Measurements from ENCODE around the gene NRCAM. TPM values are rescaled to one million over a fixed set of nuclear protein-coding genes. Genes with fewer than 3 reads are reported as not detected.
A peak's percentile ranks its signal among the peaks of the same experiment; 100 is the strongest.

NRCAM gene
- total and polyA plus RNA-seq, 2 of the 13 experiments (the other 11 are each of a cell fraction or from before 2014, with no cell fraction given), result 0.31 to 0.33 TPM

- TF ChIP-seq THAP11 (CRISPR knock-in tag; IDR thresholded peaks at IDR 0.05) (peak; percentile 56), TGIF2 (CRISPR knock-in tag; IDR thresholded peaks at IDR 0.05) (no peak), NR2F6 (IDR thresholded peaks at IDR 0.05) (peak; percentile 59), NR2F6 (CRISPR knock-in tag; IDR thresholded peaks at IDR 0.05) (no peak), ZNF441 (CRISPR knock-in tag; IDR thresholded peaks at IDR 0.05; ENCODE audit: borderline replicate concordance) (no peak), ZNF205 (CRISPR knock-in tag; IDR thresholded peaks at IDR 0.05) (no peak), GZF1 (CRISPR knock-in tag; IDR thresholded peaks at IDR 0.05) (no peak), ATF4 (CRISPR knock-in tag; IDR thresholded peaks at IDR 0.05) (peak in 1 of 2 experiments; percentile 93; a peak in 2 of 4 replicates), ZNF329 (CRISPR knock-in tag; IDR thresholded peaks at IDR 0.05; ENCODE audit: low read depth) (no peak), FOXA3 (CRISPR knock-in tag; IDR thresholded peaks at IDR 0.05) (peak; percentile 93), RXRA (CRISPR knock-in tag; IDR thresholded peaks at IDR 0.05) (peak; percentile 59; the same call in 1 of the 2 replicates), TEAD3 (CRISPR knock-in tag; optimal IDR thresholded peaks at IDR 0.05; ENCODE audit: borderline replicate concordance) (peak; percentile 71), MAFF (IDR thresholded peaks at IDR 0.05; ENCODE audit: low read depth, low read length) (peak; percentile 65), NCOA1 (CRISPR knock-in tag; IDR thresholded peaks at IDR 0.05) (no peak), ATF7-NPFF (CRISPR knock-in tag; IDR thresholded peaks at IDR 0.05; ENCODE audit: low read depth) (no peak), ZNF20 (CRISPR knock-in tag; IDR thresholded peaks at IDR 0.05) (no peak)
- TF ChIP-seq, protein P1, sequence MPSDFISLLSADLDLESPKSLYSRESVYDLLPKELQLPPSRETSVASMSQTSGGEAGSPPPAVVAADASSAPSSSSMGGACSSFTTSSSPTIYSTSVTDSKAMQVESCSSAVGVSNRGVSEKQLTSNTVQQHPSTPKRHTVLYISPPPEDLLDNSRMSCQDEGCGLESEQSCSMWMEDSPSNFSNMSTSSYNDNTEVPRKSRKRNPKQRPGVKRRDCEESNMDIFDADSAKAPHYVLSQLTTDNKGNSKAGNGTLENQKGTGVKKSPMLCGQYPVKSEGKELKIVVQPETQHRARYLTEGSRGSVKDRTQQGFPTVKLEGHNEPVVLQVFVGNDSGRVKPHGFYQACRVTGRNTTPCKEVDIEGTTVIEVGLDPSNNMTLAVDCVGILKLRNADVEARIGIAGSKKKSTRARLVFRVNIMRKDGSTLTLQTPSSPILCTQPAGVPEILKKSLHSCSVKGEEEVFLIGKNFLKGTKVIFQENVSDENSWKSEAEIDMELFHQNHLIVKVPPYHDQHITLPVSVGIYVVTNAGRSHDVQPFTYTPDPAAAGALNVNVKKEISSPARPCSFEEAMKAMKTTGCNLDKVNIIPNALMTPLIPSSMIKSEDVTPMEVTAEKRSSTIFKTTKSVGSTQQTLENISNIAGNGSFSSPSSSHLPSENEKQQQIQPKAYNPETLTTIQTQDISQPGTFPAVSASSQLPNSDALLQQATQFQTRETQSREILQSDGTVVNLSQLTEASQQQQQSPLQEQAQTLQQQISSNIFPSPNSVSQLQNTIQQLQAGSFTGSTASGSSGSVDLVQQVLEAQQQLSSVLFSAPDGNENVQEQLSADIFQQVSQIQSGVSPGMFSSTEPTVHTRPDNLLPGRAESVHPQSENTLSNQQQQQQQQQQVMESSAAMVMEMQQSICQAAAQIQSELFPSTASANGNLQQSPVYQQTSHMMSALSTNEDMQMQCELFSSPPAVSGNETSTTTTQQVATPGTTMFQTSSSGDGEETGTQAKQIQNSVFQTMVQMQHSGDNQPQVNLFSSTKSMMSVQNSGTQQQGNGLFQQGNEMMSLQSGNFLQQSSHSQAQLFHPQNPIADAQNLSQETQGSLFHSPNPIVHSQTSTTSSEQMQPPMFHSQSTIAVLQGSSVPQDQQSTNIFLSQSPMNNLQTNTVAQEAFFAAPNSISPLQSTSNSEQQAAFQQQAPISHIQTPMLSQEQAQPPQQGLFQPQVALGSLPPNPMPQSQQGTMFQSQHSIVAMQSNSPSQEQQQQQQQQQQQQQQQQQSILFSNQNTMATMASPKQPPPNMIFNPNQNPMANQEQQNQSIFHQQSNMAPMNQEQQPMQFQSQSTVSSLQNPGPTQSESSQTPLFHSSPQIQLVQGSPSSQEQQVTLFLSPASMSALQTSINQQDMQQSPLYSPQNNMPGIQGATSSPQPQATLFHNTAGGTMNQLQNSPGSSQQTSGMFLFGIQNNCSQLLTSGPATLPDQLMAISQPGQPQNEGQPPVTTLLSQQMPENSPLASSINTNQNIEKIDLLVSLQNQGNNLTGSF (CRISPR knock-in tag; IDR thresholded peaks at IDR 0.05), result no peak
- TF ChIP-seq, protein P2, sequence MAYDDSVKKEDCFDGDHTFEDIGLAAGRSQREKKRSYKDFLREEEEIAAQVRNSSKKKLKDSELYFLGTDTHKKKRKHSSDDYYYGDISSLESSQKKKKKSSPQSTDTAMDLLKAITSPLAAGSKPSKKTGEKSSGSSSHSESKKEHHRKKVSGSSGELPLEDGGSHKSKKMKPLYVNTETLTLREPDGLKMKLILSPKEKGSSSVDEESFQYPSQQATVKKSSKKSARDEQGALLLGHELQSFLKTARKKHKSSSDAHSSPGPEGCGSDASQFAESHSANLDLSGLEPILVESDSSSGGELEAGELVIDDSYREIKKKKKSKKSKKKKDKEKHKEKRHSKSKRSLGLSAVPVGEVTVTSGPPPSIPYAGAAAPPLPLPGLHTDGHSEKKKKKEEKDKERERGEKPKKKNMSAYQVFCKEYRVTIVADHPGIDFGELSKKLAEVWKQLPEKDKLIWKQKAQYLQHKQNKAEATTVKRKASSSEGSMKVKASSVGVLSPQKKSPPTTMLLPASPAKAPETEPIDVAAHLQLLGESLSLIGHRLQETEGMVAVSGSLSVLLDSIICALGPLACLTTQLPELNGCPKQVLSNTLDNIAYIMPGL (CRISPR knock-in tag; IDR thresholded peaks at IDR 0.05; ENCODE audit: borderline replicate concordance in 1 of 2, low read depth in 1 of 2), result 0 out of 4 replicates have a peak, but pooled peaks of 1 of the 2 experiments have one; percentile 16
- TF ChIP-seq, protein P3, sequence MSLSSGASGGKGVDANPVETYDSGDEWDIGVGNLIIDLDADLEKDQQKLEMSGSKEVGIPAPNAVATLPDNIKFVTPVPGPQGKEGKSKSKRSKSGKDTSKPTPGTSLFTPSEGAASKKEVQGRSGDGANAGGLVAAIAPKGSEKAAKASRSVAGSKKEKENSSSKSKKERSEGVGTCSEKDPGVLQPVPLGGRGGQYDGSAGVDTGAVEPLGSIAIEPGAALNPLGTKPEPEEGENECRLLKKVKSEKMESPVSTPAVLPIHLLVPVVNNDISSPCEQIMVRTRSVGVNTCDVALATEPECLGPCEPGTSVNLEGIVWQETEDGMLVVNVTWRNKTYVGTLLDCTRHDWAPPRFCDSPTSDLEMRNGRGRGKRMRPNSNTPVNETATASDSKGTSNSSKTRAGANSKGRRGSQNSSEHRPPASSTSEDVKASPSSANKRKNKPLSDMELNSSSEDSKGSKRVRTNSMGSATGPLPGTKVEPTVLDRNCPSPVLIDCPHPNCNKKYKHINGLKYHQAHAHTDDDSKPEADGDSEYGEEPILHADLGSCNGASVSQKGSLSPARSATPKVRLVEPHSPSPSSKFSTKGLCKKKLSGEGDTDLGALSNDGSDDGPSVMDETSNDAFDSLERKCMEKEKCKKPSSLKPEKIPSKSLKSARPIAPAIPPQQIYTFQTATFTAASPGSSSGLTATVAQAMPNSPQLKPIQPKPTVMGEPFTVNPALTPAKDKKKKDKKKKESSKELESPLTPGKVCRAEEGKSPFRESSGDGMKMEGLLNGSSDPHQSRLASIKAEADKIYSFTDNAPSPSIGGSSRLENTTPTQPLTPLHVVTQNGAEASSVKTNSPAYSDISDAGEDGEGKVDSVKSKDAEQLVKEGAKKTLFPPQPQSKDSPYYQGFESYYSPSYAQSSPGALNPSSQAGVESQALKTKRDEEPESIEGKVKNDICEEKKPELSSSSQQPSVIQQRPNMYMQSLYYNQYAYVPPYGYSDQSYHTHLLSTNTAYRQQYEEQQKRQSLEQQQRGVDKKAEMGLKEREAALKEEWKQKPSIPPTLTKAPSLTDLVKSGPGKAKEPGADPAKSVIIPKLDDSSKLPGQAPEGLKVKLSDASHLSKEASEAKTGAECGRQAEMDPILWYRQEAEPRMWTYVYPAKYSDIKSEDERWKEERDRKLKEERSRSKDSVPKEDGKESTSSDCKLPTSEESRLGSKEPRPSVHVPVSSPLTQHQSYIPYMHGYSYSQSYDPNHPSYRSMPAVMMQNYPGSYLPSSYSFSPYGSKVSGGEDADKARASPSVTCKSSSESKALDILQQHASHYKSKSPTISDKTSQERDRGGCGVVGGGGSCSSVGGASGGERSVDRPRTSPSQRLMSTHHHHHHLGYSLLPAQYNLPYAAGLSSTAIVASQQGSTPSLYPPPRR (CRISPR knock-in tag; IDR thresholded peaks at IDR 0.05; ENCODE audit: borderline replicate concordance), result peak; percentile 79; the same call in 1 of the 2 replicates
These were observed 104.5 kb downstream of the NRCAM start (continued) for GRCh38 chr7:108351729-108352131.

Measured in HepG2 (cell line).